HCT116 (cell line): ENCODE measurements around the gene OSBP2. TPM values are rescaled to one million over a fixed set of nuclear protein-coding genes. Genes with fewer than 3 reads are reported as not detected.

Experiments used
- ATAC-seq: fragments of 200-7000 bp; cut with Tn5 transposase; 2 replicates; pipeline ENCODE4 v1.9.1; 2020; ENCODE audit warnings: mild to moderate bottlenecking, moderate library complexity
- BruUV-seq: library from RNA; stranded (reverse); fragments of 400-500 nt; replicated peaks from 2 replicates; lab custom pipeline; 2021; lab: Mats Ljungman, UMichigan
- CTCF ChIA-PET: fragments of 300-600 bp; sonication (Branson Sonifier 250); formaldehyde crosslinking; loops from one replicate; lab custom pipeline; 2021; ENCODE audit warnings: antibody characterized with exemption; lab: Charles Lee
- POLR2A ChIA-PET: fragments of 300-600, 350-600 bp; sonication (Branson Sonifier 250); formaldehyde crosslinking; loops from one replicate; lab custom pipeline; 2021; ENCODE audit warnings: antibody characterized with exemption; lab: Charles Lee
- RAD21 ChIA-PET, 2 experiments: fragments of 300-600 bp; sonication (Branson Sonifier 250); formaldehyde crosslinking; loops; one replicate each; lab custom pipeline; 2023; ENCODE audit warnings: low total read pairs in 2 of 2; ENCODE audit not compliant: uncharacterized antibody in 2 of 2, unreplicated experiment in 2 of 2, low non-redundant PET in 1 of 2; lab: Charles Lee
- DNase-seq: peaks from one replicate; pipeline ENCODE4 v3.0.0-alpha.2; 2010; ENCODE audit warnings: low read depth, low spot score
- H2AFZ ChIP-seq: fragments of 200-600 bp; shearing (Covaris generic), sonication (generic); 2 replicates; pipeline ENCODE4 v1.6.1; 2017; ENCODE audit warnings: low read depth, mixed run types, mixed read lengths, antibody characterized with exemption, low read length; ENCODE audit not compliant: poor library complexity, severe bottlenecking
- H3K27ac ChIP-seq: 2 replicates; pipeline ENCODE4 v1.5.1; 2012; ENCODE audit warnings: low read depth, low read length
- H3K27me3 ChIP-seq: fragments of 200-600 bp; sonication (generic); 2 replicates; pipeline ENCODE4 v1.6.1; 2016; ENCODE audit warnings: mixed run types, low read length, mixed read lengths; ENCODE audit not compliant: insufficient read depth
- H3K36me3 ChIP-seq, 2 experiments: fragments of 200-500 bp in 1 of 2; fragments of 200-600 bp in 1 of 2; sonication (Bioruptor generic) in 1 of 2; sonication (generic) in 1 of 2; 2 replicates each; pipeline versions ENCODE4 v1.5.1 to v1.6.1; 2014 to 2016; ENCODE audit warnings: low read length in 2 of 2, inconsistent platforms in 1 of 2, mixed read lengths in 1 of 2, mixed run types in 1 of 2; ENCODE audit not compliant: insufficient read depth in 2 of 2, control insufficient read depth in 1 of 2
- H3K4me1 ChIP-seq, 2 experiments: fragments of 200-600 bp in 1 of 2; sonication (generic) in 1 of 2; 2 replicates each; pipeline versions ENCODE4 v1.5.1 to v1.6.1; 2012 to 2017; ENCODE audit warnings: low read length in 2 of 2, inconsistent platforms in 1 of 2, mild to moderate bottlenecking in 1 of 2, mixed read lengths in 1 of 2, mixed run types in 1 of 2, moderate library complexity in 1 of 2; ENCODE audit not compliant: insufficient read depth in 2 of 2, control insufficient read depth in 1 of 2
- H3K4me2 ChIP-seq: fragments of 200-600 bp; sonication (generic); 2 replicates; pipeline ENCODE4 v1.6.1; 2017; ENCODE audit warnings: mixed run types, low read length, mixed read lengths
- H3K4me3 ChIP-seq, 2 experiments: fragments of 200-600 bp in 1 of 2; sonication (generic) in 1 of 2; replicated peaks in 1 of 2; 2 replicates each; pipeline ENCODE4 v1.5.1; 2011 to 2016; ENCODE audit warnings: low read length in 2 of 2, control low read depth in 1 of 2, low read depth in 1 of 2, mild to moderate bottlenecking in 1 of 2, mixed read lengths in 1 of 2, mixed run types in 1 of 2
- H3K79me2 ChIP-seq: fragments of 200-600 bp; sonication (generic); 2 replicates; pipeline ENCODE4 v1.6.1; 2017; ENCODE audit warnings: mild to moderate bottlenecking, mixed run types, low read length, moderate library complexity, mixed read lengths; ENCODE audit not compliant: insufficient read depth
- H3K9ac ChIP-seq: fragments of 200-600 bp; sonication (generic); 2 replicates; pipeline ENCODE4 v1.6.1; 2016; ENCODE audit warnings: low read length, mixed read lengths
- H3K9me2 ChIP-seq: fragments of 200-600 bp; sonication (generic), shearing (Covaris generic); 2 replicates; pipeline ENCODE4 v1.6.1; 2017; ENCODE audit warnings: mixed run types, mild to moderate bottlenecking, moderate library complexity; ENCODE audit not compliant: insufficient read depth
- H3K9me3 ChIP-seq, 2 experiments: fragments of 200-500 bp in 1 of 2; fragments of 200-600 bp in 1 of 2; sonication (Bioruptor generic) in 1 of 2; sonication (generic) in 1 of 2; 2 replicates each; pipeline ENCODE4 v1.6.1; 2014 to 2017; ENCODE audit warnings: low read length in 2 of 2, mixed read lengths in 2 of 2, inconsistent platforms in 1 of 2, low read depth in 1 of 2, mild to moderate bottlenecking in 1 of 2, mixed run types in 1 of 2, moderate library complexity in 1 of 2; ENCODE audit not compliant: control insufficient read depth in 1 of 2, insufficient read depth in 1 of 2
- H4K20me1 ChIP-seq: fragments of 200-600 bp; sonication (generic), shearing (Covaris generic); 2 replicates; pipeline ENCODE4 v1.6.1; 2017; ENCODE audit warnings: mixed run types, mild to moderate bottlenecking, moderate library complexity; ENCODE audit not compliant: insufficient read depth
- ATF3 ChIP-seq: IDR thresholded peaks from 2 replicates; pipeline ENCODE4 v1.6.1; 2012
- CBX3 ChIP-seq: IDR thresholded peaks from 2 replicates; pipeline ENCODE4 v1.6.1; 2012; ENCODE audit warnings: low read depth
- CEBPB ChIP-seq: IDR thresholded peaks from 2 replicates; pipeline ENCODE4 v1.6.1; 2012; ENCODE audit warnings: low read depth
- EGR1 ChIP-seq: IDR thresholded peaks from 2 replicates; pipeline ENCODE4 v1.6.1; 2012; ENCODE audit warnings: low read depth
- ELF1 ChIP-seq: IDR thresholded peaks from 2 replicates; pipeline ENCODE4 v1.6.1; 2012; ENCODE audit warnings: low read depth, borderline replicate concordance
- EZH2 ChIP-seq: fragments of 200-600 bp; sonication (generic); IDR thresholded peaks from 2 replicates; pipeline ENCODE4 v1.6.1; 2017; ENCODE audit warnings: antibody characterized with exemption, mixed run types
- FOSL1 ChIP-seq: IDR thresholded peaks from 2 replicates; pipeline ENCODE4 v1.6.1; 2012; ENCODE audit warnings: low read depth
- JUND ChIP-seq: IDR thresholded peaks from 2 replicates; pipeline ENCODE4 v1.6.1; 2012
- POLR2A ChIP-seq: IDR thresholded peaks from 2 replicates; pipeline ENCODE4 v1.7.0; 2011; ENCODE audit warnings: borderline replicate concordance; ENCODE audit not compliant: insufficient read depth, insufficient read length; ENCODE audit errors: extremely low read depth
- POLR2AphosphoS5 ChIP-seq: IDR thresholded peaks from 2 replicates; pipeline ENCODE4 v1.6.1; 2011; ENCODE audit warnings: mild to moderate bottlenecking, low read depth, low read length, moderate library complexity
- RAD21 ChIP-seq: IDR thresholded peaks from 2 replicates; pipeline ENCODE4 v1.6.1; 2012; ENCODE audit warnings: low read depth, mild to moderate bottlenecking
- TCF7L2 ChIP-seq: IDR thresholded peaks from 2 replicates; pipeline ENCODE4 v1.7.0; 2011; ENCODE audit warnings: borderline replicate concordance, inconsistent platforms; ENCODE audit not compliant: insufficient read depth, insufficient read length; ENCODE audit errors: extremely low read depth
- ZBTB33 ChIP-seq: IDR thresholded peaks from 2 replicates; pipeline ENCODE4 v1.6.1; 2011; ENCODE audit warnings: mild to moderate bottlenecking, low read length, moderate library complexity; ENCODE audit not compliant: insufficient replicate concordance; ENCODE audit errors: extremely low read depth
- ZFX ChIP-seq: fragments of 450-650 bp; IDR thresholded peaks from 2 replicates; pipeline ENCODE4 v1.6.1; 2017
- ZNF274 ChIP-seq: fragments of 200-500 bp; sonication (Bioruptor generic); IDR thresholded peaks from 2 replicates; pipeline ENCODE4 v1.6.1; 2014; ENCODE audit warnings: mild to moderate bottlenecking, low read depth, low read length, inconsistent platforms
- intact Hi-C: fragments of 100-400 bp; cut with micrococcal nuclease; formaldehyde crosslinking; loops from 2 replicates; pipeline ENCODE4 v1.10.0; 2022
- total RNA-seq: library from RNA; stranded (reverse); gene quantifications from one replicate; pipeline ENCODE4 v1.2.1, GENCODE V29; 2021; ENCODE audit not compliant: unreplicated experiment
- TF ChIP-seq, protein P1 (sequence below): IDR thresholded peaks from 2 replicates; pipeline ENCODE4 v1.6.1; 2012
- TF ChIP-seq, protein P2 (sequence below): IDR thresholded peaks from 2 replicates; pipeline ENCODE4 v1.6.1; 2012; ENCODE audit warnings: low read depth

Gene OSBP2
- total RNA-seq, 1 experiment from 2014 or later: 12.9 TPM

DNA sequence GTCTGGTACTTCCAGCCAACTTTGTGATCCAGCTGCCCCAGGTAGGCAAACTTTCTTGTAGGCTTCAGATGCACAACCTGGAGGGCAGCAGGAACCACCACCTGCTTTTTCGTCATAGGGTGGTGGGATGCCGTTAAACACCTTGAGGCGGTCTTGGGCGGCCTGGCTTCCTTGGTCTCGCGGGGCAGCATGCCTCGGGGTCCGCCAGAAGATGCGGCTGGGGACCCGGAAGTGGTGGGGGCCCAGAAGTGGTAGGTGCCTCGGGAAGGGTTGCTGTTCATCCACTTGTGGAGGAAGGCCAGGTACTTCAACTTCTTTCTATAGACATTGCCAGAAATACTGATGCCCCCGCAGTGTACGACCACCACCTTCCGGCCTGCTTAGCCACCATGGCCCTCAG is 40.3 kb upstream of the OSBP2 start (continued):
- no peak for TF ChIP-seq ZBTB33
- TF ChIP-seq, protein P1, sequence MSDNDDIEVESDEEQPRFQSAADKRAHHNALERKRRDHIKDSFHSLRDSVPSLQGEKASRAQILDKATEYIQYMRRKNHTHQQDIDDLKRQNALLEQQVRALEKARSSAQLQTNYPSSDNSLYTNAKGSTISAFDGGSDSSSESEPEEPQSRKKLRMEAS: no peak
- no peak for TF ChIP-seq TCF7L2
- no peak for TF ChIP-seq EZH2
- TF ChIP-seq ZFX: no peak

DNA sequence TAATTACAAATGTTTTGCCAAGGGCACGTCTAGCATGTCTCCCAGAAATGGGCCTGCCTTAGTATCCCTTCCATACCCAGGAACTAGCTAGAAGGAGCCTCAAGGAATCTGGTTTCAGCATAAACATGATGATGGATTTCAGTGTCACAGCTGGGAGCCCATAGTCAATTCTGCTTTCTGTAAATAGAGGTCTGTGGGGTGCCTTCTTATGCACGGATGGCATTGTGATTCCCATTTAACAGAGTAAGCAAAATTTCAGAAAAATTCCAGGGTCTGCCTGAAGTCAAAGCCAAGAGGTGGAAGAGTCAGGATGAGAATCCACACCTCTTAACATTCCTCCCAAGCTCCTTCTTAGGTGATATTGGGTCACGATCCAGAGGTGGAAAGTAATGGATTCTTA is 39.1 kb upstream of the OSBP2 start:
- intact Hi-C loops: no loop called here
- Histone ChIP-seq H3K79me2 (no peaks in the 10 kb centered on the region), H3K4me2 (no peak overlapping the region), H3K9me3 (no peaks in the 10 kb centered on the region), H3K4me3 (no peak overlapping the region), H3K9ac (no peak overlapping the region), H3K27me3 (no peaks in the 10 kb centered on the region), H3K9me2 (no peaks in the 10 kb centered on the region), H3K4me1 (peaks cover 1 to 10% of the 10 kb centered on the region in 2 experiments; a peak in 3 of 4 replicates), H3K27ac (no peak overlapping the region), H2AFZ (no peak overlapping the region), H3K36me3 (no peaks in the 10 kb centered on the region), H4K20me1 (no peaks in the 10 kb centered on the region)
- POLR2A ChIA-PET: interaction anchor here (0.6 kb wide), 1 partner anchor 14 kb away, joined by 3 read pairs; no protein-coding TSS in a partner anchor
- no TSS peak for BruUV-seq
- DNase-seq: no peak
- RAD21 ChIA-PET: no interaction called here
- CTCF ChIA-PET: interaction anchor here (0.8 kb wide), 1 partner anchor 20 kb away, joined by 3 read pairs; the partner anchor contains the start of gene SLC35E4
- no peak for ATAC-seq
- TF ChIP-seq POLR2AphosphoS5: no peak
- no peak for TF ChIP-seq CEBPB
- TF ChIP-seq RAD21: no peak
- TF ChIP-seq TCF7L2: no peak
- no peak for TF ChIP-seq FOSL1
- no peak for TF ChIP-seq ZFX
- no peak for TF ChIP-seq ZBTB33
- TF ChIP-seq ZNF274: no peak
- no peak for TF ChIP-seq POLR2A
- no peak for TF ChIP-seq JUND
- TF ChIP-seq, protein P1: no peak
- no peak for TF ChIP-seq EGR1
- no peak for TF ChIP-seq ATF3
- TF ChIP-seq, protein P2, sequence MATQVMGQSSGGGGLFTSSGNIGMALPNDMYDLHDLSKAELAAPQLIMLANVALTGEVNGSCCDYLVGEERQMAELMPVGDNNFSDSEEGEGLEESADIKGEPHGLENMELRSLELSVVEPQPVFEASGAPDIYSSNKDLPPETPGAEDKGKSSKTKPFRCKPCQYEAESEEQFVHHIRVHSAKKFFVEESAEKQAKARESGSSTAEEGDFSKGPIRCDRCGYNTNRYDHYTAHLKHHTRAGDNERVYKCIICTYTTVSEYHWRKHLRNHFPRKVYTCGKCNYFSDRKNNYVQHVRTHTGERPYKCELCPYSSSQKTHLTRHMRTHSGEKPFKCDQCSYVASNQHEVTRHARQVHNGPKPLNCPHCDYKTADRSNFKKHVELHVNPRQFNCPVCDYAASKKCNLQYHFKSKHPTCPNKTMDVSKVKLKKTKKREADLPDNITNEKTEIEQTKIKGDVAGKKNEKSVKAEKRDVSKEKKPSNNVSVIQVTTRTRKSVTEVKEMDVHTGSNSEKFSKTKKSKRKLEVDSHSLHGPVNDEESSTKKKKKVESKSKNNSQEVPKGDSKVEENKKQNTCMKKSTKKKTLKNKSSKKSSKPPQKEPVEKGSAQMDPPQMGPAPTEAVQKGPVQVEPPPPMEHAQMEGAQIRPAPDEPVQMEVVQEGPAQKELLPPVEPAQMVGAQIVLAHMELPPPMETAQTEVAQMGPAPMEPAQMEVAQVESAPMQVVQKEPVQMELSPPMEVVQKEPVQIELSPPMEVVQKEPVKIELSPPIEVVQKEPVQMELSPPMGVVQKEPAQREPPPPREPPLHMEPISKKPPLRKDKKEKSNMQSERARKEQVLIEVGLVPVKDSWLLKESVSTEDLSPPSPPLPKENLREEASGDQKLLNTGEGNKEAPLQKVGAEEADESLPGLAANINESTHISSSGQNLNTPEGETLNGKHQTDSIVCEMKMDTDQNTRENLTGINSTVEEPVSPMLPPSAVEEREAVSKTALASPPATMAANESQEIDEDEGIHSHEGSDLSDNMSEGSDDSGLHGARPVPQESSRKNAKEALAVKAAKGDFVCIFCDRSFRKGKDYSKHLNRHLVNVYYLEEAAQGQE: no peak
- TF ChIP-seq CBX3: no peak
- TF ChIP-seq ELF1: no peak
